Tibial nerve (tissue), 4 donors: ENCODE measurements around the gene KIT. TPM values are rescaled to one million over a fixed set of nuclear protein-coding genes. Genes with fewer than 3 reads are reported as not detected.
"Not testable (repeated sequence)": the region's sequence is repeated elsewhere in the genome, so short reads cannot be mapped to it uniquely, and the experiment has no call there.

ENCODE experiments used
- DNase-seq, 2 donors: peaks; one replicate each; pipeline ENCODE4 v3.0.0-alpha.2; 2019; ENCODE audit warnings: low spot score in 2 of 2
- H3K27ac ChIP-seq, 4 donors: fragments of 200-600 bp; sonication (generic) in 3 of 4; one replicate each; pipeline ENCODE4 v1.5.1; 2017 to 2019; ENCODE audit warnings: mild to moderate bottlenecking in 1 of 4
- H3K27me3 ChIP-seq, 2 donors: fragments of 200-600 bp; sonication (generic) in 1 of 2; one replicate each; pipeline versions ENCODE4 v1.5.1 to v1.6.0; 2017 to 2019
- H3K36me3 ChIP-seq, 3 donors: fragments of 200-600 bp; sonication (generic); one replicate each; pipeline ENCODE4 v1.5.1; 2018 to 2019
- H3K4me1 ChIP-seq, 4 donors: fragments of 200-600 bp; sonication (generic) in 3 of 4; one replicate each; pipeline ENCODE4 v1.5.1; 2017 to 2019
- H3K4me3 ChIP-seq, 4 donors: fragments of 200-600 bp; sonication (generic) in 3 of 4; one replicate each; pipeline ENCODE4 v1.5.1; 2017 to 2019; ENCODE audit warnings: mild to moderate bottlenecking in 1 of 4, moderate library complexity in 1 of 4
- H3K9me3 ChIP-seq, 4 donors: fragments of 200-600 bp; sonication (generic) in 3 of 4; one replicate each; pipeline ENCODE4 v1.5.1; 2017 to 2019
- EP300 ChIP-seq, 2 donors: sonication (generic); formaldehyde crosslinking; IDR thresholded peaks; one replicate each; pipeline ENCODE4 v1.6.1; 2017; ENCODE audit warnings: antibody characterized with exemption in 2 of 2, mild to moderate bottlenecking in 1 of 2
- POLR2A ChIP-seq, 2 donors: fragments of 450-650 bp; IDR thresholded peaks; one replicate each; pipeline ENCODE4 v1.6.1; 2017; ENCODE audit warnings: antibody characterized with exemption in 2 of 2, mild to moderate bottlenecking in 2 of 2, moderate library complexity in 2 of 2
- WGBS, 2 donors: methylation state at CpG; one replicate each; pipeline ENCODE4 v1.1.5; 2018; 5-methylcytosine and 5-hydroxymethylcytosine counted together
- total RNA-seq, 4 donors: library from RNA; depleted of rRNA; stranded (reverse); fragments of >200 nt; gene quantifications; one replicate each; pipeline ENCODE4 v1.1.0, GENCODE V29; 2016
- TF ChIP-seq, protein P1 (sequence below), 5 experiments: fragments of 200-600 bp in 3 of 5; fragments of 450-650 bp in 2 of 5; sonication (generic) in 3 of 5; IDR thresholded peaks; one replicate each; pipeline ENCODE4 v1.5.1; 2016 to 2019; ENCODE audit warnings: antibody characterized with exemption in 5 of 5, mild to moderate bottlenecking in 3 of 5, moderate library complexity in 2 of 5

KIT gene
- total RNA-seq, 4 donors from 2014 or later = 1.5 to 18.6 (median 8.4) TPM

DNA sequence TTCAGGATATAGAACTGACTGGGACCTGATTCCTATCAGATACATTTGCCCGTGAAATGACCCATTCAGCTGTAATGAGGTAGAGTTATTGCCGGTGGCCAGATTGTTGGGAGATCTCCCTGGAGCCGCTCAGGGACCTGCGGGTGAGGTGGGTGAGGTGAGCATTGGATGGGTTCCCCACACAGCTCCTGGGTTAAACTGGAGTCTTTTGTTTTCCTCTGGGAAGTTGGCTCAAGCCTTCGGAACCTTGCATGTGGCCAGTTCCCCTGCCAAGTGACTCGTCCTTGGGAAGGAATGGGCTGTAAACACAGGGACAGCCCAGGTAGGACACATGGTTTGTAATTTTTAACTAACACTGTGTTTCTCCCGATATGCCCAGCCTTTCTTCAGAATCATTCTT lies 31.6 kb upstream of the KIT start:
- H3K4me3 ChIP-seq = no peak overlapping the region
- no peaks in the 10 kb centered on the region for H3K36me3 ChIP-seq
- no peak for TF ChIP-seq POLR2A (IDR thresholded peaks at IDR 0.05)
- no peak for DNase-seq
- WGBS, 2 donors = 42 to 60% methylated on average over 7 of the region's 7 CpGs
- H3K9me3 ChIP-seq = no peaks in the 10 kb centered on the region
- H3K27me3 ChIP-seq = no peaks in the 10 kb centered on the region
- H3K27ac ChIP-seq = peak overlapping the region in 1 of 4 donors; percentile 11
- peaks cover 0 to 10% (median 3%) of the 10 kb centered on the region in 4 donors for H3K4me1 ChIP-seq

- H3K27ac ChIP-seq = no peak overlapping the region
- H3K9me3 ChIP-seq = no peaks in the 10 kb centered on the region
- WGBS, 2 donors = 98 to 99% methylated on average over 16 to 23 of the region's 29 CpGs
- H3K27me3 ChIP-seq = no peaks in the 10 kb centered on the region
- no peak overlapping the region for H3K4me3 ChIP-seq
- TF ChIP-seq POLR2A (IDR thresholded peaks at IDR 0.05) (no peak), EP300 (IDR thresholded peaks at IDR 0.05) (no peak)
- TF ChIP-seq, protein P1, sequence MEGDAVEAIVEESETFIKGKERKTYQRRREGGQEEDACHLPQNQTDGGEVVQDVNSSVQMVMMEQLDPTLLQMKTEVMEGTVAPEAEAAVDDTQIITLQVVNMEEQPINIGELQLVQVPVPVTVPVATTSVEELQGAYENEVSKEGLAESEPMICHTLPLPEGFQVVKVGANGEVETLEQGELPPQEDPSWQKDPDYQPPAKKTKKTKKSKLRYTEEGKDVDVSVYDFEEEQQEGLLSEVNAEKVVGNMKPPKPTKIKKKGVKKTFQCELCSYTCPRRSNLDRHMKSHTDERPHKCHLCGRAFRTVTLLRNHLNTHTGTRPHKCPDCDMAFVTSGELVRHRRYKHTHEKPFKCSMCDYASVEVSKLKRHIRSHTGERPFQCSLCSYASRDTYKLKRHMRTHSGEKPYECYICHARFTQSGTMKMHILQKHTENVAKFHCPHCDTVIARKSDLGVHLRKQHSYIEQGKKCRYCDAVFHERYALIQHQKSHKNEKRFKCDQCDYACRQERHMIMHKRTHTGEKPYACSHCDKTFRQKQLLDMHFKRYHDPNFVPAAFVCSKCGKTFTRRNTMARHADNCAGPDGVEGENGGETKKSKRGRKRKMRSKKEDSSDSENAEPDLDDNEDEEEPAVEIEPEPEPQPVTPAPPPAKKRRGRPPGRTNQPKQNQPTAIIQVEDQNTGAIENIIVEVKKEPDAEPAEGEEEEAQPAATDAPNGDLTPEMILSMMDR (IDR thresholded peaks at IDR 0.05) = no peak
- H3K36me3 ChIP-seq = no peaks in the 10 kb centered on the region
- DNase-seq = no peak
- H3K4me1 ChIP-seq = no peaks in the 10 kb centered on the region
Measured at GRCh38 chr4:54632537-54632936, 25.2 kb upstream of the KIT start.

GRCh38 chr4:54633102-54633740 lies 24.5 kb upstream of the KIT start:
- H3K4me3 ChIP-seq, H3K36me3 ChIP-seq, H3K27me3 ChIP-seq, DNase-seq, H3K4me1 ChIP-seq, H3K9me3 ChIP-seq, H3K27ac ChIP-seq: not testable (repeated sequence)
- WGBS, 2 donors = 82 to 85% methylated on average over 18 of the region's 18 CpGs

DNA sequence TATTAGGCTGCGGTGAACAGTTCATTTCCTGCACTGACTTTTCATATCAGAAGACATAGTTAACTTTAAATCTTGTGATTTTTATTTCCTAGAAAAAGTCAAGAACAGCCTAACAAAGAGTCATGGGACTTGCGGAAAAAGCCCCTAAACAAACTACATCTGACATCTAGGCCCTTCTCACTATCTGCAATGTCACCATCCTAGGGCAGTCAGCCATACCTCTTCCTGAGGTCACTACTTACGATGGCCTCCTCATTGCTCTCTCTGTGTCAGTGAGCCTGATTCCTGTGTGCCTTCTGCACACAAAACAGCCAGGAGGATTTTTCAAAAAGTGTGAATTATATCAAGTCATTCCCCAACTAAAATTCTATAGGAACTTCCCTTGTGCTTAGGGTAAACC lies 22.4 kb upstream of the KIT start:
- H3K36me3 ChIP-seq = no peaks in the 10 kb centered on the region
- H3K9me3 ChIP-seq = no peaks in the 10 kb centered on the region
- DNase-seq = no peak
- H3K27ac ChIP-seq = no peak overlapping the region
- H3K4me1 ChIP-seq = no peaks in the 10 kb centered on the region
- no peak for TF ChIP-seq EP300 (IDR thresholded peaks at IDR 0.05)
- no peak for TF ChIP-seq POLR2A (IDR thresholded peaks at IDR 0.05)
- TF ChIP-seq, protein P1 (IDR thresholded peaks at IDR 0.05) = no peak
- H3K4me3 ChIP-seq = no peak overlapping the region
- WGBS, 2 donors = 85 to 87% methylated on average over 3 of the region's 3 CpGs
- H3K27me3 ChIP-seq = no peaks in the 10 kb centered on the region

- Histone ChIP-seq H3K4me1 (no peaks in the 10 kb centered on the region), H3K27me3 (no peaks in the 10 kb centered on the region), H3K4me3 (no peak overlapping the region), H3K36me3 (no peaks in the 10 kb centered on the region), H3K9me3 (no peaks in the 10 kb centered on the region), H3K27ac (no peak overlapping the region)
- TF ChIP-seq POLR2A (IDR thresholded peaks at IDR 0.05) (no peak), EP300 (IDR thresholded peaks at IDR 0.05) (no peak)
- TF ChIP-seq, protein P1 (IDR thresholded peaks at IDR 0.05) = no peak
- whole genome bisulfite sequencing, 2 donors = 62 to 65% methylated on average over 4 of the region's 4 CpGs
- DNase-seq = no peak
Measured at GRCh38 chr4:54637325-54637724, 20.4 kb upstream of the KIT start.

DNA sequence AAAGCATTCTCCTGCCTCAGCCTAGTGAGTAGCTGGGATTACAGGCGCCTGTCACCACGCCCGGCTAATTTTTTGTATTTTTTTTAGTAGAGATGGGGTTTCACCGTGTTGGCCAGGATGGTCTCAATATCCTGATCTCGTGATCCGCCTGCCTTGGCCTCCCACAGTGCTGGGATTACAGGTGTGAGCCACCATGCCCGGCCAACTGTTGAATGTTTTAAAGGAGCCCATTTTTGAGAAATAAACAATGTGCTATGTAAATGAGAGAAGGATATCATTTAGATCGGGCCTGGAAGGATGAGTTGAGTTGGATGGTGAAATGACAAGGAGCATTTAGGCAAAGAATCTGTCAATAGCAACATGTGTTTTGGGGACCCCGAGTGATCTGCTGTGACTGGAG lies 16.7 kb upstream of the KIT start:
- 92 to 97% methylated on average over 9 of the region's 9 CpGs for WGBS, 2 donors
- H3K36me3 ChIP-seq, H3K4me3 ChIP-seq, DNase-seq, H3K9me3 ChIP-seq, H3K27ac ChIP-seq, H3K27me3 ChIP-seq, H3K4me1 ChIP-seq: not testable (repeated sequence)

DNA sequence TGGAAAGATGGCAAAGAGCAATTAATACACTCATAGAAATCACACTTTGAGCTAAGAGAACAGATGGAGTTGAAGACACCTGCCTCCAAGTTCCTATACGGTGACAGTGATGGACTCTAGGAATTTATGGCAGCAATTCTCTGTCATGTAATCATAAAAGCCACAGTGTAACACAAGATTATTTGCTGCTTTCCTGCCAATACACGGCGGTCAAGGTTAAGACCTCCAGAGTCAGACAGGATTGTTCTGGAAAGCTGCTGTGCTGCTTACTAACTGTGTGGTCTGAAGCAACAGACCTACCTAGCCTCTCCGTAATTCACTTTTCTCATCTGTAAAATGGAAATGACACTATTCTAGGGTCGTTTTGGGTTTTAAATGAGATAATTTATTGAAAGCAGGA lies 14.6 kb upstream of the KIT start:
- Histone ChIP-seq H3K27me3 (no peaks in the 10 kb centered on the region), H3K4me3 (no peak overlapping the region), H3K27ac (no peak overlapping the region), H3K36me3 (no peaks in the 10 kb centered on the region), H3K9me3 (no peaks in the 10 kb centered on the region), H3K4me1 (no peaks in the 10 kb centered on the region)
- no peak for DNase-seq
- no peak for TF ChIP-seq EP300 (IDR thresholded peaks at IDR 0.05)
- TF ChIP-seq POLR2A (IDR thresholded peaks at IDR 0.05) = no peak
- TF ChIP-seq, protein P1 (IDR thresholded peaks at IDR 0.05) = no peak
- WGBS, 2 donors = 54 to 64% methylated on average over 5 of the region's 5 CpGs
